CD4-positive, alpha-beta T cell treated with Interleukin-1 beta for 1 hour (primary cell): ENCODE data around the gene ORC4.
A peak's percentile ranks its signal among the peaks of the same experiment; 100 is the strongest.

Experiments used
- DNase-seq, 2 donors: peaks; one replicate each; pipeline ENCODE4 v3.0.0-alpha.2; 2020 to 2022

Gene ORC4

DNA sequence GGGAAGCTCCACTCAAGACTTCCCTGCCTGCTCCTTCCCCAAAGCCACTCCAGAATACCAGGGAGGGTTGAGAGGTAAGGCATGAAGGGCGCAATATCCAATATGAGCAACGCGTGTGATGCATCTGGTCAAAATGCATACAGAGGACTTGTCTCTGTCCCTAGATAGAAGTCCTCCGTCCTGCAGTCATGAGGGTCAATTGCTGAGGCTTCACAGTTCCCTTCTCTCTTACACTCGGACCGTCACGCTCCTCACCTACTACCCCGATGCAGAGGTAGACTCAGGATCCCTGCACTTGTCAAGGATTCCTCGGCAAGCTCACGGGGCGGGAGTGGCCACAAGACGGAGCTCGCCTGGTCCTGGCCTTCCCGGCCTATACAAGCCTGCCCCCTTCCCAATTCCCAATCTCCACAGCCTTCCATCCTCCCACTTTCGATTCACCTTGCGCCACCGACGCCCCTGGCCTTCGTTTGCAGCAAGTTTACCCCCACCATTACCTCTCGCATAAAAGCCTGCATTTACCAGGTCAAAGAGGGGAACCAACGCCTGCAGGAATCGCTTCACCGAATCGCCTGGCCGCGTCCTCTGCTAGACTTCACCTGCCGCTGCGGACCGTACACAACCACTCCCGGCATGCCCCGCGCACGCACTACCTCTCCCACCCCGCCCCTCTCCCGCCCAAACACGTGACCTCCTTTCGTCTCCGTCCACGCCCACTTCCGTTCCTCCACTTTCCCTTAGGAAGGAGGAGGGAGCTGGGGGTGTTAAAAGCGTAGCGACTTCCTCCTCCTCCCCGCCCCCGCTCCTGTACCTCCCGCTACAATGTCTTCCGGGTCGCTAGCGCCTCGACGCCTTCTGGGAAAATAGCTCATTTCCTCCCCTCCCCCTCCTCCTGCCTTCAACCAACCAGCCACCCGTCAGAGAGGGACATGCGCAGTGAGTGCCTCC, at the start of gene ORC4:
TSS of gene ORC4 (minus strand) at position 627 of the 948 bp plus-strand sequence. CDS start 44,779 bp downstream, outside the sequence.
- DNase-seq = peak; percentile 97 to 99

DNA sequence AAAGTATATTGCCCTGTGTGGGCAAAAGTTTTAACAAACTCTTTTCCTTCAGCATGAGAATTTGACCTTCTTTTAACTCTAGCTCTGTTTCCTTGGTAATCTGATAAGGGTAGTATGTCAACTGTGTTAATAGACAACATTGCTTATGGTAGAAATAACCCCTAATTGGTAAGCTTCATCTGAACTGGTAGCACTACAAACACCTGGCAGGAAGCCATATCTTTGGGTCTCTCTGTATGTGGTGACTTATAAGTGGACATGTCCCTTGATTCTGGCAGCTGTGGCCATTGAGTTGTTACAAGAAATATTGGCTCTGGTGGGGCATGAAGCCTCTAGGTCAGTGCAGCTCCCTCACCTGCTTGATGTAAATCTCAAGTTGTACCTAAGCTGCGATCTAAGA, 47.3 kb upstream of the ORC4 start:
- no peak for DNase-seq

DNA sequence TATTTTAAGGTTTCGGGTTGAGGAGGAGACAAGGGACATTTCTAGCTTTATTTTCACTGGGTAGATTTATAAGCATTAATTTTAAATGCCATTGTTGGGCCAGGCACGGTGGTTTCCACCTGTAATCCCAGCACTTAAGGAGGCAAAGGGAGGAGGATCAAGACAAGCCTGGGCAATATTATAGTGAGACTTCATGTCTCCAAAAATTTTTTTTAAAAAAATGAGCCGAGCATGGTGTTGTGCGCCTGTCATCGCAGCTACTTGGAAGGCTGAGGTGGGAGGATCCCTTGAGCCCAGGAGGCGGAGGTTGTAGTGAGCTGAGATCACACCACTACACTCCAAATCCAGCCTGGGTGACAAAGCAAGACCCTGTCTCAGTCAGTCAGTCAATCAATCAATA, 45.4 kb upstream of the ORC4 start:
- DNase-seq = no peak

DNA sequence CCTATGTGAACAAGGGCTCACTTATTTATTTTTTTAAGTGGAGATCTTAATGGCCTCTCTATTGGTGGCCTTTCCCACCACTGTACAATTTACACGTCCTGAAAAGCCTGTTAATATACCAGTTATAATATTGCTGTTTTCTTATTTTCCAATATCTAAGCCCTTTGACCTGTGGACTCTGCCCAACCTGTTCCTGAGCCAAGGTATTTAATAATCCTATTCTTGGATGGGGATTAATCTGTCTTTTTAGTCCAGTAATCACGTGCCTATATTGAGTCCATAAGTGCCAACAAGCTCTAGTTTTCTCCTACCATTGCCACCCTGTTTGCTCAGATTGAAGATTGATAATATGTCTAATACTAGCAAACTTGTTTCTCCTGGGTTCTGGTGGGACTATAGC, 43.1 kb upstream of the ORC4 start:
- no peak for DNase-seq

DNA sequence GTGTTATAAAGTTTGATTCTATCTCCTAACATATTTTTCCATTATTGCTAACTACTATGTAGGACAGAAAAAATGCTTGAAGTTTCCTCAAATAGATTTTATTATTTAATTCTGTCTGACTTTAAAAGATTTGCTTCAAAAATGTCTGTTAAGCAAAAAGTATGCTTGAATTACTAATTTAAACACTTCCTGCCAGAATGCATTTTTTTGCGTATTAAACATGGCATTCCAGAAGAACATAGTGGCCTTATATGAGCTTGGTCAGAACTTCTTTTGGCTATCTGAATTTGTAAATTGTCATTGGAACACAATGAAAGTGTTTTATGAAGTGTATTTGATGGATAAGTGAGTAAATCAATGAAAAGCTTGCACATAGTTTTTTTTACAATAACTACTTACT, 38.1 kb upstream of the ORC4 start:
- no peak for DNase-seq

DNA sequence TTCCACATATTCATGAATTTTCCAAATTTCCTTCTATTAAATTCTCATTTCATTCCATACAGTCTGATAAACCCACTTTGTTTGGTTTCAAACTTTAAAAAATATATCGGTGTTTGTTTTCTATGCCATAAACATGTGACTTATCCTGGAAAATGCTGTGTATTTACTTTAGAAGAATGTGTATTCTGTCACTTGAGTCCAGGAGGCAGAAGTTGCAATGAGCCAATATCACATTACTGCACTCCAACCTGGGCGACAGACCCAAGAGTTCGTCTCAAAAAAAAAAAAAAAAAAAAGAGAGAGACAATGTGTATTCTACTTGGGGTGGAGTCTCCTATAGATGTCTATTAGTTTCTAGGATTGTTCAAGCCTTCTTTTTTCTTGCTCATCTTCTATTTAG, 32.1 kb upstream of the ORC4 start:
- DNase-seq = no peak

DNA sequence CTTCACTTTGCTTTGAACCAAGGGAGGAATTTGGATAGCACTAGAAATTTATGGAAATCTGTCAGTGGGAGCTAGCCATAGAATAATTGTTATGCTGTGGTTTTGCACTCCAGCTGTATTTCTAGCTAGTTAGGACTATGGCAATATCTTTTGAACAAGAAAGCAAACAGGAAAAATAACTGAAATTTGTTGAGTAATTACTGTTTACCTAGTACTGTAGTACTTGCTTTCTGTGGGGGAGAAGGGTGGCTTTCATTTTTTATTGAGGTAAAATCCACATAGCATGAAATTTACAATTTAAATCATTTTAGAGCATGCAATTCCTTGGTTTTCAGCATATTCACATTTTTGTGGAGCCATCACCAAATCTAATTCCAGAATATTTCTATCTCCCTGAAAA, 28.7 kb upstream of the ORC4 start:
- DNase-seq = no peak

DNA sequence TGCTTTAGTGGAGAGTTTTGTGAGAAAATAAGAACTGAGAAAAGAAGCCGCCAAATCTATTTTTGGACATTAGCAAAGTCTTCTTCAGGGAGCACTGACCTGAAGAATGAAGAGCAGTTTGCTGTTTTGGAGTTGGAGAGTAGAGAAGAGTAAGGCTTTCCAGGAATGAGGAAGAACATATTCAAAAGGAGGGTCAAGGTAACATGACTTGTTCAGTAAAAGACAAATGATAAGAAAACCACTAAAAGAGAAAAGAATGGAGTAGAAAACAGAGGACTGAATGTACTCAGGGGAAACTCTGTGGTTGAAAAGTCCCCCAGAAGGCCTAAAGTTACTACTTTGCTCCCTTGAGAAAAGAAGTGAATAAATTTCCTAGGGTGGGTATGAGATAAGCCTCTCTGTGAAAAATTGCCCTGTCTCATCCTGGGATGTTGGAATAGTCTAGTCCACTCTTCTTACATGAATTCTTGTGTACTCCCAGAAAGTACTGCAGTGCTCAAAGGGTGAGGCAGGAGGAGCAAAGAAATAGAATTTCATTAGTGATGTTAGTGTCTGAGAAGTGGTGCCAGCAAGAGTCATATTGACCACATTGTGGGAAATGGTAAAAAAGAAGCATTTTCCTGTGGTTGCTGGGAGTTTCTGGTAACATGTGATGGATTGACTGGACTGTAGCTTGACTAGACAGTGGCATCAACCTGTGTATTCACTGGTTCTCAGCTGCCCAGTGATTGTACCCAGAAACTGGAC, 28.1 kb upstream of the ORC4 start:
- no peak for DNase-seq

DNA sequence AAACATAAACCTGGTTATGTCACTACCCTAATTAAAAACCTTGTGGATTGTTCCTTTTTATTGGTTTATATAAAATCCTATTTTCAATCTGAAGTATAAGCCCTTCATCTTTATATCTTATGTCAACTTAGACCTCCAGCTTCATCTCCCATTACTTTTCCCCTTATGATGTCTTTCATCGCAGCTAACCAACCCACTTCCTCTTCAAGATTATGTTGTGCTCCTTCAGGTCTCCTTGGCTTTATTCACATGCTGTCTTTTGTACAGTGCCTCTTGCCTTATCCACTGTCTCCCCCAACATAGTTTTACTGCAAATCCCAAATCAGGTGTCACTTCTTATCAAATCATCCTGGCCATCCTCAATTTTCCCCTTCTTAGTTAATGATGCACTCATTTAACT, 26.3 kb upstream of the ORC4 start:
- no peak for DNase-seq

DNA sequence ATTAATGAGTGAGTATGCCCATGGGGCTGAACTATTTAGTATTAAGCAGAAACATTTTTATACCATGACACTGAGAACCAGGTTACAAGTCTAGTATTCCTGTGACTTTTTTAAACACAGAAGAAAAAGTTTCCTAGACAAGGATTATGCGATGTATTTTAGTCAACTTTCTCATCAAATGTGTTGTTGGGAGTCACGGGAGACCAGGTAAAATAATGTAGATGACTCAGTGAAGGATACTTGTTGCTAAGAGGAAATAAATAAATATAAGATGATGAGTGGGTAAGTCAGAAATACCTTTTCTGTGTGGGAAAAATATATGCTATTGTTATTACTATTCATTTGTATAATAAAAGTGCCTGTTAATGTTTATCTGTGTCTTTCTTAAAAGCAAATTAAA, 23.8 kb upstream of the ORC4 start:
- no peak for DNase-seq

DNA sequence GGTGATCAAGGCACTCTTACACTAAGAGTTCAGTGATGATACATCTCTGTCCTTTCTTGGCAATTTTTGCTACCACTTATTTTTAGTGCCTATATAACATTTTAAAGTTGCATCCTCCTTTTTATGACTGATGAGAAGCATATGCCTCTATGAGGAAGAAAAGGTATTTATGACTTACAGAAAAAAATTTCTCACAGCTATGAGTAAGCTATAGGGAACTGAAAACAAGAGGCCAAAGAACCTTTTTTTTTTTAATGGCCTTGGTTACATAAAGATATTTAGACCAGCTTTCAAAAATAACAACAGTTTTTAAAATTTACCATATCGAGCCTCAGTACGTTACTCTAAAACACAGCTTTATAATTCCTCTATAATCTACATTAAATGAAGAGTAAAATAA, 21.7 kb upstream of the ORC4 start:
- no peak for DNase-seq

DNA sequence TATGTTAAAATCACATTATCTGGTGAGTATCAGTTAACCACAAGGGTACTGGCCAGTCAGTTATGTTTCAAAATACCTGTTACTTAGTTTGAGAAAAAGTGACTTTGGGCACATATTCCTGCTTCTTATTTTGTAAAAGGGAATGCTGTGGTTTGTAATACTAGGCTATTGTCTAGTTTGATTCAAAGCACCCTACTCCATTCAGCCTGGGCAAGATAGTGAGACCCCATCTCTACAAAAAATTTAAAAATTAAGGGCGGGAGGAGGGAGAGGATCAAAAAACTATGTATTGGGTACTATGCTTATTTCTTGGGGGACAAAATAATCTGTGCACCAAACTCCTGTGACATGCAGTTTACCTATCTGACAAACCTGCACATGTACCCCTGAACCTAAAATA, 19.2 kb upstream of the ORC4 start:
- DNase-seq = no peak

DNA sequence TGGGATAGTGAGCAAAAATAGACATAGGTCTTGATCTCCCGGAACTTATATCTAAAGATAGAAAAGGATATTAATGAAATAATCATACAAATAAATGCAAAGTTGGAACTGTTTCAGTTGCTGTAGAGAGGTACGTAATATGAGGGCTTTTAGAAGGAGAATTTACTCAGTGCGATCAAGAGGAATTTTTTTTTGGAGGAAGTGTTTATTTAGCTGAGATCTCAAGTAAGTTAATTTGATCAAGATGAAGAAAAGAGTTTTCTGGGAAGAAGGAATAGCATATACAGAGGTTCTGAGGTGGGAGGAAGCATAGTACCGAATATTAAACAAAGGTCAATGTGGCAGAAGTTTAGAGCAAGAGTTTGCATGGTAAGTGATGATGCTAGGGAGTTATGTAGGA, 11.7 kb upstream of the ORC4 start:
- no peak for DNase-seq

DNA sequence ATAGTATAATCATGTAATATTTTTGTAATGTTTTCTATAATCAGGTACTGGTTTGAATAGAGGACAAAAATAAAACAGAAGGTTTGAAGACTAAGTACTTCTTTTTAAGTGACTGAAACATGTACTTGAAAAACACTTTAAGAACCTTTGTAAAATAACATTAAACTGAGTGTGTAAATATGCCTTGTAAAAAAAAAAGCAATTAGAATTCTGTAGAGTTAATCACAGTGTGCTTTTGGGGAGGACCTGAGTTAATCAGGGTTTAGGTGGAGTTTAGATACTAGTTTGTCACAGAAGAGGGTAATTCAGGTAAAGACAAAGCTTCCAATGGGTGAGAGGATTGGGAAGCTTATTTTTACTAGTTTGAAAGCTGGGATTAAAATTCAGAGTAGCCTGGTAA, 10.6 kb upstream of the ORC4 start:
- DNase-seq = no peak

DNA sequence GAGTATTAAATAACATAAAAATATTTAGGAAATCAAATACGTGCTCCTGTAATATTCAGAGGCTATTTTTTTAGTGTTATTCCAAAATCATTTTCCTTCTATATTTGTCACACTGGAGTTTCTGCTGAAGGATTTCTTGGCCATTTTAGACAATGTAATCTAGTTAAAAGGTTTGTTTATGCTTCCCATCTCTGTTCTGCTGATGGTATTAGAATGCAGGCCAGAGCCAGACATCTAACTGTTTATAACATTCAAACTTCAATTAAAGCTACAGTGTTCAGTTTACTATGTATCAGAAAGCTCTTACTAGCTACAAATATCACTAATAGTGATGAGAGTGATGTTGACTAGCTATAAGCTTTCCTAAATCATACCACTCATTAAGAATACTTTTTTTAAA, 8.2 kb upstream of the ORC4 start:
- DNase-seq = no peak

DNA sequence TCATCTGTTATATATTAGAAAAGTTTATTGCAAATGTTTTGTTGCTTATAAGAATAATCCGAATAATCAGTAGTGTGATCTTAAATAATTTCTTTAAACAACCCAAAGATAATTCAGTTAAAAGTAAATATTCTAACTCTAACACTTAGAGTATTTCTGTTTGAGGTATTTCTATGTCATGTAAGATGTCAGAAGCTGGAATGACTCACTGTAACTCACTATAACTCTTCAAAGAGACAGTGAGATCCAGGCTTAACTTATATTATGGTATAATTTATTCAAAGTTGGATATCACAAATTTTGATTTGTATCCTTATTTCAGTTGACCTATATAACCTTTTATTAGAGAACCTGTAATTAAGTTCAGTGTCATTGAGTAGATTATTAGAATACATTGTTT, 7.3 kb upstream of the ORC4 start:
- no peak for DNase-seq

DNA sequence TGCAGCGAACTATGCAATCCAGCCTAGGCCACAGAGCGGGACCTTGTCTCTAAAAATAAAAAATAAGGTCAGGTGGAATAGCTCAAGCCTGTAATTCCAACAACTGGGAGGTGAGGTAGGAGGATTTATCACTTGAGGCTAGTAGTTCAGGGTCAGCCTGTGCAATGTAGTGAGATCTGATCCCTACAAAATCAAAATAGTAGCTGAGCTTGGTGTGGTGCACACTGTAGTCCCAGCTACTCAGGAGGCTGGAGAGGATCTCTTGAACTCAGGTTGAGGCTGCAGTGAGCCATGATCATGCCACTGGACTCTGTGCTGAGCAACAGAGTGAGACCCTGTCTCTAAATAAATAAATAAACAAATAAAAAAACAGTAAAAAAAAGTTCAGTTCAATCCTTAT, 6.0 kb upstream of the ORC4 start:
- DNase-seq = no peak

DNA sequence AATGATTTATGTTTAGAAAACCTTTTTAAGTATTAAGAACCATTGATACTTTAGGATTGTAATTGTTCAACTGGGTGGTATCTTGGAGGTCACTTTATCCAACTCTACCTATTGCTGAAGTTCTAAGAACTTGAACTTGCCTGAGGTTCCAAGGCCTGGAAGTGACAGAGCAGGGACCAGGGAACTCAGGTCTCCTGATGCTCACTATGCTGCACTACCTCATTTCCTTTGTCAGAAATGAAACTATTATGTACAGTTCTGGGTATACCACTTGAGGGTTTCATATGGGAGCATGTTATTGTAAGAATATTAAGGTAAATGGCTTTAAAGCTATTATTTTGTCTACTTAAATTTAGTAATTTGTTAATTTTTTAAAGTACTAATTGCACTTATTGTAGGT, 3.3 kb upstream of the ORC4 start:
- peak in 1 of 2 donors; percentile 30 for DNase-seq

DNA sequence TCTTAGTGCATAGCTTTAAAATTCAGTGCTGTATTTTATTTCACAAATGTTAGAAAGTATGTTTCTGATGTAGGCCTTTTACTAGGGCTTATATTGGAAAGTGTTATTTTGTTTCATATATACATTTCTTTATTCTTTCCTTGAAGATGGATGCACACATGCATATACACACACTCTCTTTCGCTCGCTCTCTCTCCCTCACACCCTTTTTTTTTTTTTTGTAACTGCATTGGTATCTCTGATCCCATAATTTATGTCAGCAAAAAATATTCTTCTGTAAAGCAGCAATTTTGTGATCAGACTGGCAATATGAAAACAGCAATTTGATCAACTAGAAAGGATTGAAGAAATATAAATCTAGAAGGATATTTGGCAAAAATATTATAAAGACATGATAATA, 2.3 kb upstream of the ORC4 start:
- DNase-seq = no peak

DNA sequence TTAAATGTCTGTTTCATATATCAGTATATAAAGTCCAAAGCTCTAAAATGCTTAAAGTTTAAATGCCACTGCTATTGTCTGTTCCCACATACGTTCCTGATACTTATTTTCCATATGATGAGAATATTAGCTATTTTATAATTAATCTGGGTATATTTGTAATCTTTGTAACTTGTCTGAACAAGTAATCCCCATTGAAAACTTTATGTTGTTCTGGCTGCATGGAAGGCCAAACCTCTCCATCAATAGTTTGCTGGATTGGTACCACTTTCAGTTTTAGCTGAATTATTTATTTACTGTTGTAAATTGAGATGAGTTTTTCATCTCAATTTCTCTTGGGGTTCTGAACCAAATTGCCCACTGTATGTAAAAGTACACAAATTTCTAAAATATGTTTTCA, 1.8 kb upstream of the ORC4 start:
- no peak for DNase-seq

DNA sequence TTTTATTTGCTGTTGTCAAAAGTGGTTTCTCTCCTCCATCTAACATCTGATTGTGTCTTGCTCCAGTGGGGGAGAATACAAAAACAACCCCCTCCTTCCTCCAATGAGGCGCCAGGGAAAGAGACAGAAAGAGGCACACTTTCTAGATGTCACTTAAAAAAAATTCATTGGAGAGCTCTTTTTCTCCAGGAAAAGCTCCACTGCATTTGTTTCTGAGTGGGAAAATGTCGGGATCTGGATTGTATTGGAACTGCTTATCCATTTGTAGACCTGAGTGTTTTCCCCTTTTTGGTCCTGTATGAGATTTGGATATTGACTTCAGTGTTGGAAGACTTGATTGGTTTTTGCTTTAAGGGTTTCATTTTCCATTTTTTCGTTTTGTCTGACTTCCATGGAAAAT, 1.3 kb upstream of the ORC4 start:
- DNase-seq = no peak

DNA sequence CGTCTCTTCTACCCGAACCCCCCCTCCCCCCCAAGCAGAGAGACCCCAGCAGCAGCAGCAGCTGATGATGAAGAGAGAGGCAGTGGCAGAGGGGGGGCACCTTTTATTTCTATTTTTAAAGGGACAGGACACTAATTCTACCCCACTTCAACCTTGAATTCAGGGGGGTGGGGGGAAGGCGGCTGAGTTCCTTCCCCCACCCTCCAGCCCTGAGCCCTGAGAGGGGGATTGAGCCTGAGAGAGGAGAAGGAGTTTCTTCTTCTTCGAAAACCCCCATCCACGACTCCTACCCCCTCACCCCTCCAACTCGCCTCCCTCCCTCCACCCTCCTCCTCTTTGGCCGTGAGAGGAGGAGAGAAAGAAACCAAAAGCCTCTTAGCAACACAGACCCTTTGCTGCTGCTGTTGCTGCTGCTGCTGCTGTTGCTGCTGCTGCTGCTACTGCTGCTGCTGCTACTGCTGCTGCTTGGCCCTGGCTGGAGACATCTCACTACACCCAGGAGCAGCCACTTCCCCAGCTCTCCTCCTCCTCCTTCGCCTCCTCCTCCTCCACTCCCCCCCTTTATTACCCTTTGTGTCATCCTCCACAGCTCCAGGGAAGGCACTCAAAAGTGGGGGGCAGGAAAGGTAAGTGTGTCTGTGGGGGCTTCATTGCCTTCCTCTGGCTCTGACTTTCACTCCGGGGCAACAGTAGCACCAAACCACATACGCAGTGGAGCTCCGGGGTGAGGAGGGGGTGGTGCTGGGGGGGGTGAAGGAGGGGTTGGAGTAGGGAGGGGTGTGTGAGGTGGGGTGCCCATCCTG, 723 bp upstream of the ORC4 start, which contains the start of gene MBD5:
TSS of gene MBD5 (plus strand) at position 33 of the 803 bp plus-strand sequence.
- peak; percentile 69 to 73 for DNase-seq

DNA sequence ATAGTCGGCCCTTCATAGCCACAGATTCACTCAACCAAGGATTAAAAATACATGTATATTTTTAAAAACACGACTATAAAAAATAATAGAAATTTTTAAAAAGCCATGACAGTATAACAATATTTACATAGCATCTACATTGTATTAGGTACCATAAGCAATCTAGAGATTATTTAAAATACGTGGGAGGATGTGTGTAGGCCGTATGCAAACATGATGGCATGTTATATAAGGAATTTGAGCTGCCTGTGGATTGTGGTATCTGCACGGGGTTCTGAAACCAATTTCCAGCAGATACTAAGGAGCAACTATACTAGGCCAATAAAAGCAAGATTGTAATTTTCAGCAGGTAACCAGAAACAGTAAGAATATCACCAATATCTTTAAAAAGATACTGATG, 5.9 kb downstream of the ORC4 start:
- DNase-seq = no peak
